ENCODE results near the gene TMPRSS3.

- TF ChIP-seq CTCF (IDR thresholded peaks at IDR 0.05) (no peak), POLR2A (IDR thresholded peaks at IDR 0.05; ENCODE audit: low read depth) (no peak), EP300 (IDR thresholded peaks at IDR 0.05) (no peak), POLR2AphosphoS5 (IDR thresholded peaks at IDR 0.05) (no peak)
These were observed 38.5 kb downstream of the TMPRSS3 start for GRCh38 chr21:42357307-42357706.
